NCI-H345 treated with DMSO at 0.1 percent for 48 hours (cell line): ENCODE results near the gene GPR45.

Source experiments
- DNase-seq: peaks from one replicate; lab custom pipeline; 2025; ENCODE audit not compliant: unreplicated experiment; lab: John Stamatoyannopoulos, UW

The GPR45 gene

DNA sequence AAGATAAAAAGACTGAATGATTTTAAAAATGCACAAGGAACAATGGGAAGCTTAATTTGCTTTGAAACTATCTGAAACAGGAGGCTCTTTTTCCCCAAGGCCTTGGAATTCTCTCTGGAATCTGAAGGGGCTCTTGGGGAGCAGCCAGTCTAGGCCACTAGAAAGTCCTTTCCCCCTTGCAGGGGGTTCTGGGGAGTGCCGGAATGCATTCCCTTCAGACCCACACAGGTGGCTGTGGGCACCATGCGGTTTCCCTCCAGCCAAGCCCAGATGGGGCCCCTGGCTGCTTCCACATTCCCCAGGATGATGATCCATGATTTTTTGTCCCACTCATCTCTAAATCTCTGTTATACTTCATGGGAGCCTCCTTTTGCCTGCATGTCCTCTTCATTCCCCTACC is 10.7 kb downstream of the GPR45 start:
- no peak for DNase-seq

DNA sequence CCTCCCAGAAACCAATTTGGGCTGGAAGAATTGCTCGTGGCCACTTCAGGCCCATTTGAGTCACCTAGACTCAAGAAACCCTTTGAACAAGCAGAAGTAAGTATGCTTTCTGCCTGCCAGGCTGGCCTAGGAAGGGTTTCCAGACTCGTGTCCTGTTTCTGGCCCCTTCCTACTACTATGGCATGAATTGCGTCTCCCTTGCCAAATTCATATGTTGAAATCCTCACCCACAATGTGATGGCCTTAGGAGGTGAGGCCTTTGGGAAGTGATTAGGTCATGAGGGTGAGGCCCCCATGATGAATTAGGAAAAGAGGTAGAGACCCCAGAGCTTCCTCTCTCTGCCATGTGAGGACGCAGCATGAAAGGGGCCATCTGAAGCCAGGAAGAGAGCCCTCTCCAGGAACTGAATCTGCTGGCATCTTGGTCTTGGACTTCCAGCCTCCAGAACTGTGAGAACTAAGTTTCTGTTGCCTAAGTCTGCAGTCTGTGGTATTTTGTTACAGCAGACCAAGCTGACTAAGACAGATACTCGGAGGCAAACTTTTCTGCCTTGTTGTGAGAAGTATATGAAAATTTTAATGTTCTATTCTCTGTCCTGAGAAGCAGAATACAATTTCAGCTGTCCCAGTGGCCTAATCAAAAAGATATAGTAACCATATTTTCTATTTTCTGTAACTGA is 13.1 kb downstream of the GPR45 start:
- DNase-seq, result no peak

DNA sequence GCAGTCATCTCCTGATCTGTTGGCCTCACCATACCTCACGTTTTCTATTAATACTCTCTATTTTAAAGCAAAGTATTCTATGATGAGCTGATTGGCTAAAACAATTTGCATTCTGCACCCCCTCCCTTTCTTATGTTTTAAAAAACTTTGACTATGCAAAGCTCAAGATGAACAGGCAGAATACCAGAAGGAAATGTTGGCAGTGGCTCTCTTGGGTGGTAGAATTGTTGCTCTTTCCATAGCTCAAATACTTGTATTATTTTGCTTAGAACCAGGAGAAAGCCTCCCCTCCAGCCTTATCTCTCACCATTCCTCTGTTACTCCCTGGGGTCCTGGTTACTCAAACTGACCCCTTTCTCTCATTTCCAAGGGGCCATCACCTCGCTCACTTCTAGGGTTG is 14.4 kb downstream of the GPR45 start:
- no peak for DNase-seq

DNA sequence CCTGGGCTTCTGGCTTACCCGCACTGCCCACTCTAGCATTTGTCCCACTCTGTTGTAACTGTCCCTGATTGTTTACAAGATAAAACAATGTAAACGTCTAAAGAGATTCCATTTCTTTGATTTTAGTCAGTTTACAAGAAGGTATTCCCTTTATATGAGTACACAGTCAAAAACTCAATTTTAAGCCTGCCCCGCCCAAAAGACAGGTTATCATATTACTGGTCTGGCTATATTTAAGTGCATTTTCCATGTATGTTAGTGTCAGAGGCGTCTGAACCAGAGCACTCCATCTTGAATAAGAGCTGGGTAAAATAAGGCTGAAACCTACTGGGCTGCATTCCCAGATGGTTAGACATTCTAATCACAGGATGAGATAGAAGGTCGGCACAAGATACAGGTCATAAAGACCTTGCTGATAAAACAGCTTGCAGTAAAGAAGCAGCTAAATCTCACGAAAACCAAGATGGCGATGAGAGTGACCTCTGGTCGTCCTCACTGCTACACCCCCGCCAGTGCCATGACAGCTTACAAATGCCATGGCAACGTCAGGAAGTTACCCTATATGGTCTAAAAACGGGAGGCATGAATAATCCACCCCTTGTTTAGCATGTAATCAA is 15.0 kb downstream of the GPR45 start:
- DNase-seq, result no peak

DNA sequence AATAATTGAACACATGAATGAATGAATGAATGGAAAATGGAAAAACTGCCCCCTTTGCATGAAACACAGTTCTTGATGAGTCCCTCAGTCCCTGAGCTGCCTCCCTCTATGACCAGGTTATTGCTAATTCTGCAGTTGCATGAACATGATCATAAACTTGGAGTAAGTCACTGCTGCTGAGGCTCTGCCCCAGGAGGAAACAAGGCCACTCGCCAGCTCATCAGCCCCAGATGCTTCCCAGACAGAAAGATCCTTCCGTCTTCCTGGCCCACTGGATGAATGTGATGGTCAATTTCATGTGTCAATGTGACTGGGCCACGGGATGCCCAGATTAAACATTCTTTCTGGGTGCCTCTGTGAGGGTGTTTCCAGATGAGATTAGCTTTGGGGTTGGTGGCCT is 16.4 kb downstream of the GPR45 start:
- no peak for DNase-seq

DNA sequence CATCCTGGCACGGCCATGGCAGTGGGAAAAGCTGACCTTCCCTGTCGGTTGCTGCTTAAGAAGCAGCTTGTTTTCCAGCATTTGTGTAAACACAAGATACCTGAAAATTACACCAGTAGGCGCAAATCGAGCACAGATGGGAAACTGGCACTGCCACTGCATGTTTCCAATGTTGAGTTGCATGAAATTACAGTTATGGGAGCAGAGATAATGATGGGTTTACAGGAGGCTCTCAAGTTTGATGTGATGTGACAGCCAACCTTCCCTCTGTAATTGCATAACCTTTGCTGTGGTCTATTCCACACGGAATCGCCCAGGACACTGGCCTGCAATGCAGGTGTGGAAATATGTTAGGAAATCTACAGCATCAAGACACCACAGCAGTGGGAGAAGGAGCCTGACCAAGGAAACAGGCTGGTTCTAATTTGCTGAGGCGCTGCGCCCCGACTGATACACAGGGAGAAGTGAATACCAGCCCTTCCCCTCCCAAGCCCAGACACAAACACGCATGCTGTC is 17.4 kb downstream of the GPR45 start:
- DNase-seq, result no peak

DNA sequence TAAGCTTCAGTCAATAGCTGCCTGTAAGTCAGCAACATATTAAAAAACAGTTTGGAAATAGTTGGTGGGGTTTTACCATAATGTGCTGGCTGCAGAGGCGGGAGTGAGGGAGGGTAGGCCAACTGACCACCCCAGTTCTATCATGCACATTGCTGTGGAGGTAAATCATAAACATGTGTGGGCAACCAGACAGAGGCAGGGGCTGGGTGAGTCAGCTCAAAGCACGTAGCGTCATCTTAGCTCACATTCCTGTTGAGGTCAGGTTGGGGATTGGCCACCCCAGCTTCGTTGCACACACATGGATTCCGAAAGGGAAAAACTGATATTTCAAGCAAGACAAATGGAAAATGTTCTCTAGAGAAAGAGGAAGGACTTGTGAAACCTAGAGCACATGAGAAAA is 19.5 kb downstream of the GPR45 start:
- no peak for DNase-seq

DNA sequence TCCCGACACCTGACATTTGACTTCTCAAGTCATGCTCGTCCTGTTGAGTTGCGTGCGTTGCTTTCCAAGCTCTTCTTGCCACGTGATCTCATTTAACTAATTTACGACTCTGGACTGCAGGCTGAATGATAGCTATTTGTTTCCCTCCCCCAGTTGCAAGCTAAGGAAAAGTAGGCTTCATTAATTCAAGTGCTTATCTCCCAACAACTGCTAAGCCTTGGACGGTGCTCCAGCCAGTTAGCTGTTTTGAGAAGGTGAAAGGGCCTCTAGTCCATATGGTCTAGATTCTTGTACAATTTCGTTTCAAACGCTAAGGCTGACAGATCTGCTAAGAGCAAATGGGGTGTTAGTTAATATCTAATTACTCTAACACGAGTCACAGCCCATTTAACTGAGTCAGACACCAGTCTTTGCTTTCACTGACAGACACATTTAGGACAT is 21.1 kb downstream of the GPR45 start:
- DNase-seq, result no peak

DNA sequence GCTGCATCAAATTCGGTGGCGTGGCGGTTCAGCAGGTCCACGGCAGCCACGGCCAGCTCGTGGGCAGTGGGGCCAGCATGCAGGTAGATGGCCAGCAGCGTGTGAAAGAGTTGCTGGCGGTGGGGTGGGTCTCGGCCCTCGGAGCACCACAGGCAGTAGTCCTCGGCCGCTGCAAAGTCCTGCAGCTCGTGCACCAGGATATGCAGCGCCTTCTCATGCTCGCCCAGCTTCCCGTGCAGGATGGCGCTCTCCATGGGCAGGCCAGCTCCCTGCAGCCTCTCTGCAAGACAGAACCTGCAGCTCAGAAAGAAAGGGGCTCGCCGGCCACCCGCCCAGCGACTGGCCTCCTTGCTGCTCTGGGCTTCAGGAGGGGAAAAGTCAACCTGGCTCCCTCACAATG is 27.9 kb downstream of the GPR45 start:
- no peak for DNase-seq

DNA sequence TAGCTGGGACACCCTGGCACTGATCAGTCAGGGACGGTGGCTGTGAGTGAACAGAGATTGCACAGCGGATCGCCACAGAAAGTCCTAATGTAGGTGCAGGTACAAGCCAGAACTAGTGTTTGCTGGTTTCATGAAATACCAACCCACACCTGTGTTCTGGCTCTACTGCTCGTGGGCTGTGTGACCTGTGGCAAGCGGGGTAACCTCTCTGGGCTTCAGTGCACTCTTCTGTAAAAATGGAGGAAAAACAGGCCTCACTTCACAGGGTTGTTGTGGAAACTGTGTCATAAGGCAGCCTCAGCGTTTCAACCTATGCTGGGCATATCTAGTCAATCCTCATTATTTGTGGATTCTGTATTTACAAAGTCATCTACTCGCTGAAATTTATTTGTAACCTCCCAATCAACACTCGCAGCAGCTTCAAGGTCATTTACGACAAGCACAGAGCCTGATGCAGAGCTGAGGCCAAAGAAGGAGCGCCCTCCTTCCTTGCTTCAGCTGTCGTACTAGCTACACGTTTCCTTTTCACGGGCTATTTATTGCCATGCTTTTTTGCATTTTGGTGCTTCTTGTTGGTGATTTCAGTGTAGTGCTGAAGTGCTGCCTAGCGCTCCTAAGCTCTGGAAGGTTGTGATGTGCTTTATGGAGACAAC is 30.0 kb downstream of the GPR45 start:
- DNase-seq, result no peak

DNA sequence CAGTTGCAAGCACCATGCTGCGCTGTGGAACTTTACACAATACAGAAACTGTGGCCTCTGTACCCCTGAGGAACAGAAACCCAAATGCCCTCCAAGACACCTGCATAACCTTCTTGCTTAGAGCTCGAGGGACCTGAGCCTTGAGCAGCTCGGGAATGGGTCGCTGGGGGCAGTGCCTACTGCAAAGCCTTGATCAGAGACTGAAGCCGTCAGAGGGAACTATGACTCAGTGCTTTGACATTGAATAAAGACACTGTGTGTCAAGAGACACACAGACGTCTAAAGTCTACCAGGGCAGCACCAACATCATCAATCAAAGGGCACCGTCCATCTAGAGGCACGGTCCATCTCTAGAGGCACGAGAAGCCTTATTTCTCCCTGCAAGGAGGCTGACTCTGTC is 30.6 kb downstream of the GPR45 start:
- DNase-seq, result no peak

DNA sequence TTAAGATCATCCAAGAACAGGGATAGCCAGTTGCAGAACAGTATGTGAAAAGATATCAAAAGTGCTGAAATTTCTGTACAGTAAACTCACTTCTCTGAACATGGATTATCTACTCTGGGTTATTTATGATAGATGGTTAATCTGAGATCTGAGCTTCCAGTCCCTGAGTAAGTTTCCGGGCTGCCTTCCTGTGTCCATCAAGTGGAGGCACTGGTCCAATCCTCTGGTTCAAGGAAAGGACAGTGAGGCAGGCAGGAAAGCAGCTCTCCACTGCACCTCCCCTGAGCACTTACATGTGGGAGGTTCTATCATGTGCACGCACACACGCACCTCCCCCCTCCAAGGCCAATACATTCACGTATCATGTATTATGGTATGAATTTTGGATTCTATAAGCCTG is 32.5 kb downstream of the GPR45 start:
- no peak for DNase-seq

DNA sequence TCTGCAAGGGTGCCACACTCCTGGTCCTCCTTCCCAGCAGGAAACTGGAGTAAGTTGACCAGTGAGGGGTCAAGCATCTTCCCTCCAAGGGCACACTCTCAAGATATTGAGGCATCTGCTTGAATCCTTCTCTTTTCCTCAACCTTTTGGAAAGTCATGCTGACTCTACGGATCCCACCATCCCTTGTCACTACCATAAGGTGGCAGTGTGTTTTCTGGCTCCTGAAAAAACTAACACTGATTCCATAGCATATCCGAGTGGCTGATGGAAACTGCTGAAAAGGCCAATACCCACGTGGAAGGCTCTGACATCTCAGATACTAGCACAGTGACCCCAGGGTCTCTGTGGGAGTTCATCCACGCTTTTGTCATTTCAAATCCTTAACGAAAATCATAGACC is 37.1 kb downstream of the GPR45 start:
- no peak for DNase-seq

DNA sequence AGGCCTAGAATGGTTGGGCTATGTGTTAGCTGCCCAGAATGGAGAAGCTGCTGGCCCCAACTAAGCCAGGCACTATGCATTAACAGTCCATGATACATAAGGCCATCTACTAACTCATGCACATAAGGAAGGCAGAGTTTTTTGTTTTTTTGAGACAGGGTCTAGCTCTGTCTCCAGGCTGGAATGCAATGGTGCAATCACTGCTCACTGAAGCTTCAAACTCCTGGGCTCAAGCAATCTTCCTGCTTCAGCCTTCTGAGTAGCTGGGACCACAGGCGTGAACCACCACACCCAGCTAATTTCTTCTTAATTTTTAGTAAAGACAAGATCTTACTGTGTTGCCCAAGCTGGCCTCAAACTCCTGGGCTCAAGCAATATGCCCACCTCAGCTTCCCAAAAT is 37.6 kb downstream of the GPR45 start:
- DNase-seq, result no peak

DNA sequence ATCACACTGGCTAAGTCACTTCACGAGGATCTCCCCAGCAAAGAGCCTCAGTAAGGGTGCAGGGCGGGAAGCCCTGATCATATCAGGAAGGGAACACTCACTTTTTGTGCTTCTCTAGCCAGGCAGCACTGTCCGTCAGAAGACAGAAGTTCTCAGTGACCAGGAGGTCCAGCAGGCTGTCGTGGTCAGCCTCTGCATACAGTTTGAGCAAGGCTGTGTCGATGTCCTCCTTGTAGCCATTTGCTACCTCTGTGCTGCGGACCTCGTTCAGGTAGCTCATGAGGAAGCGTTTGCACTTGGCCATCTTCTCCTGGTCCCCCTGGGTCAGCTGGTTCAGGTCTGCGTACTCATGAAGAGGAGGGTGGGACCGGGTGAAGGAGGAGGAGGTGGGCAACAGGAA is 38.7 kb downstream of the GPR45 start:
- no peak for DNase-seq

DNA sequence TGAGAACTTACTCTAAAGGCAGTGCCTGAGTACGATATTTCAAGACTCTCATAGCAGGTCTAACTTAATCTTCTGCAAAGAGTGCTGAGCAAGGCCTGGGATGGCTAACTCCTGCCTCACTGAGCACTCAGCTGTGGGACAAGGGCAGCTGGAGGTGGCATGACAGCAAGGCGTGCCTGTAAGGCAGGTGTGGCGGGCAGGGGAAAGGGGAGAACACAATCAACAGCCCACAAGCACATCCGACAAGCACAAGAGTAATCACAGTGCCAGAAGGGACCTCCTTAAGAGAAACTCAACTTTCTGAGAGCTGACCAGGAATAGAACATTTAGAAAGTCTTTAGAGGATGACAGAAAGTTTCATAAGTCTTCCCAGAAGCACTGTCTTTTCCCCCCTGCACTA is 42.0 kb downstream of the GPR45 start:
- no peak for DNase-seq

DNA sequence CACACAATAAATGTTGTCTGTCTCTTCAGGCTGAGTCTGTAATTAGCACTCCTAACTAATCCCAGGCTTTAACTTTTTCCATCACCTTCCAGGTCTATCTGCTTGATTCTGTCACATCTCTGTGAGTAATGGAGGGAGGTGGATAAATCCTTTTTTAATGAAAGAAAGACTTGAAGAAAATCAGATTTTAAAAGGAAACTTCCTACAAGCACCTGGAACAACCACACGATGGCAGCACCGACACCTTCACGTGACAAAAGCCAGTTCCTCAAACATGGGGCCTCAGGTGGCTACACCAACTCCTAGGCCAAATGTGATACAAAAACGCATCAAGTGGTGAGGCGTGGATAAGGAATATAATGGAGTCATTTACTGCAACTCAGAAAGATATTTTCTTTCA is 46.1 kb downstream of the GPR45 start:
- DNase-seq, result no peak

DNA sequence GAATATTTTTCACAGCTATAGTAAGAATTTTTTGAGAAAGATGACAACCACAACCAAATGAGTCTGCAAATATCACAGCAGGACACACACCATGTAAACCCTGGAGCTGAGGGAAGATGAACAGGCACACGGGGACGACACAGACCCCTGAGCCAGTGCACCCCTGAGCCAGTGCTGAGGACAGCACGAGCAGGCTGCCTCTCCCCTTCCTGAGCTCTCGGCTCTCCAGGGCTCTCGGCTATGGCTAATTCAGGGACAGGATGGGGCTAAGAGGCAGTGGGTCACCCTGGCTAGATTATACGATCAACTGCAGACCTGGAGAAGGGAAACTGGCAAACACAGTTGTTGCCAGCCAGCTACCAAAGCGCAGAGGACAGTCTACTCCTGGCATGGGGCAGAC is 46.6 kb downstream of the GPR45 start:
- DNase-seq, result no peak

DNA sequence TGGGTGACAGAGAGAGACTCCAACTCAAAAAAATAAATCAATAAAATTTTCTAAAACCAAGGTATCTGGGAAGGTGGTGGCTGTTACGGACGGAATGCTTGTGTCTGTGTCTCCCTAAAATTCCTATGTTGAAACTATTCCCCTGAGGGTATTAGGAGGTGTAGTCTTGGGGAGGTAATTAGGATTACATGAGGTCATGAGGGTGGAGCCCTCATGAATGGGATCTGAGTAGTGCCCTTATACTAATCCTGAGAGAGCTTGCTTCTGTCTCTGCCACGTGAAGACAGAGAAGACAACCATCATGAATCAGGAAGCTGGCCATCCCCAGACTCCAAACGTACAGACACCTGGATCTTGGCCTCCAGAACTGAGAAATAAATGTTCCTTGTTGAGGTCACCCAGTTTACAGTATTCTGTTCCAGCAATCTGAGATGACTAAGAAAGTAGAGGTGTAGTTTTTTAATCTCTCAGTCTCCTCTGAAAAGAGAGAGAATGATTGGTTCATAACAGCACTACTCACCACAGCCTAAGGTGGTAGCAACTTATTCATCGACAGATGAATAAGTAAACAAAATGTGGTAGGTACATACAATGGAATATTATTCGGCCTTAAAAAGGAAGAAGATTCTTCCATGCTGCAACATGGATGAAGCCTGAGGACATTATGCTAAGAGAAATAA is 49.6 kb downstream of the GPR45 start:
- DNase-seq, result no peak

DNA sequence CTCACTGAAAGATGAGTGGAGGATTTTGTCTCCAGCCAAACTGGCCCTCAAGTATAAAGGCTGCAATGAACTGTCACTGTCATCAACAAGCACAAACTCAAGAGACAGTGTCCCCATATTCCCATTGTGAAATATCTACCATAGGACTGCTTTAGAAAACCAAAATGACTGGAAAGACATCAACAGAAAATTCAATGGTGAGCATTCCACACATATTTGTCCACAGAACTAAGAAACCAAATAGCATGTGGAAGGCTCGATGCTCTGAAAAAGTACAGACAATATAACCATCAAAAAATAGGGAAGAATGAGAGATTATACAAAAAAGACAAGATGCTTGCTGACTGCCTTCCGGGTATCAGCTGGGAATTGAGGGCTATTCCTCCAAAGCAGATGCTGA is 50.4 kb downstream of the GPR45 start:
- no peak for DNase-seq
